GM18526 (cell line): Measurements from ENCODE around the gene LST1.

Experiments
- POLR2A ChIP-seq: IDR thresholded peaks from 3 replicates; pipeline ENCODE4 v1.6.1; 2011; ENCODE audit not compliant: insufficient read length; ENCODE audit errors: extremely low read depth

LST1 gene

GRCh38 chr6:31621991-31622390 is 35.9 kb downstream of the LST1 start:
- TF ChIP-seq POLR2A = no peak

GRCh38 chr6:31622684-31623091 is 36.6 kb downstream of the LST1 start:
- no peak for TF ChIP-seq POLR2A

- no peak for TF ChIP-seq POLR2A
Observed at GRCh38 chr6:31624070-31624469, 38.0 kb downstream of the LST1 start.

GRCh38 chr6:31626952-31627351 is 40.9 kb downstream of the LST1 start:
- TF ChIP-seq POLR2A = no peak

- no peak for TF ChIP-seq POLR2A
Observed at GRCh38 chr6:31627690-31628287, 41.7 kb downstream of the LST1 start.

GRCh38 chr6:31629014-31629413 is 42.9 kb downstream of the LST1 start:
- TF ChIP-seq POLR2A = no peak

- TF ChIP-seq POLR2A = no peak
Observed at GRCh38 chr6:31630177-31630934, 44.3 kb downstream of the LST1 start.

GRCh38 chr6:31631209-31631608 is 45.1 kb downstream of the LST1 start:
- no peak for TF ChIP-seq POLR2A

- TF ChIP-seq POLR2A = no peak
Observed at GRCh38 chr6:31631681-31632278, 45.7 kb downstream of the LST1 start.

GRCh38 chr6:31632279-31632946 is 46.3 kb downstream of the LST1 start:
- TF ChIP-seq POLR2A = no peak

- TF ChIP-seq POLR2A = no peak
Observed at GRCh38 chr6:31633447-31633846, 47.4 kb downstream of the LST1 start.

GRCh38 chr6:31634131-31634530 is 48.1 kb downstream of the LST1 start:
- no peak for TF ChIP-seq POLR2A

- TF ChIP-seq POLR2A = no peak
Observed at GRCh38 chr6:31634969-31635575, 49.0 kb downstream of the LST1 start.

GRCh38 chr6:31636698-31637596 is 50.9 kb downstream of the LST1 start:
- no peak for TF ChIP-seq POLR2A
